HG02763 (cell line): ENCODE measurements around the gene PFKP.
"Not testable (repeated sequence)": the region's sequence is repeated elsewhere in the genome, so short reads cannot be mapped to it uniquely, and the experiment has no call there.

ENCODE experiments used
- ATAC-seq: cut with Tn5 transposase; IDR thresholded peaks from one replicate; pipeline ENCODE4 v1.9.1; 2021; ENCODE audit warnings: mild to moderate bottlenecking, moderate library complexity; ENCODE audit not compliant: unreplicated experiment

PFKP gene

DNA sequence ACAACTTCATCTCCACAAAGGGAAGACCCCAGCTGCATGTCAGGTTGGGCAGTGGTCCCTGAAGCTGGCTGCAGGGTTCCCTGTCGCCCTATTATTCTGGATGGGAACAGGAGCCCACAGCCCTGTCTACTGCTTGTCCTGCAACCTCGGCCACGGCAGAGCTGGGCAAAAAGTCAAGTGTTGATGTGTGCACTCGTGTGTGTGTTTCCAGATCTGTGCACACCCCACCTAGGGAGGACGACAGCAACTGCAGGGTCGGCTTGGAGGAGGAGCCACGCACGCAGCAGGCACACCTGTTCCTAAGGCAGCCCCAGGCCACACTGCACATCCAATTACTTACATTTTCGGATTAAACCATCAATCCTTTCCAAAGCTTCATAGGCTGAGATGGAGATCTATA lies 81.6 kb downstream of the PFKP start:
- no peak for ATAC-seq

- no peak for ATAC-seq
These were observed 82.6 kb downstream of the PFKP start for GRCh38 chr10:3149918-3150317.

DNA sequence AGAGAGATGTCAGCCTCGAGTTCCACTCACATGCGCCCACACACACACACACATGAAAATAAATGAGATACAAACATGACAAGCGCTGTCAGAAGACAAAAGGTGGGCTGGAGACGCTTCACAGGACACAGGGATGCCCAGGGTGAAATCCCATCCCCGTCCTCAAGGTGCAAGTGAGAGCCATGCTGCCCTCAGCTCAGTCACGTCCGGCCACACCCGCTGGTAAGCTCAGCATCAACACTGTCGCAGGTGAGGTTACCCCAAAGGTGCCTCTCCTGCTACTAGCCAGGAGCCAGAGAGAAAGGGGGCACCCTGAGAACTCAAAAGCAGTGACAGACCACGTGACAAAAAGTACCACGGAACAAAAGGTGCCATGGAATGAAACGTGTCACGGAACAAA lies 83.0 kb downstream of the PFKP start:
- ATAC-seq, result no peak

DNA sequence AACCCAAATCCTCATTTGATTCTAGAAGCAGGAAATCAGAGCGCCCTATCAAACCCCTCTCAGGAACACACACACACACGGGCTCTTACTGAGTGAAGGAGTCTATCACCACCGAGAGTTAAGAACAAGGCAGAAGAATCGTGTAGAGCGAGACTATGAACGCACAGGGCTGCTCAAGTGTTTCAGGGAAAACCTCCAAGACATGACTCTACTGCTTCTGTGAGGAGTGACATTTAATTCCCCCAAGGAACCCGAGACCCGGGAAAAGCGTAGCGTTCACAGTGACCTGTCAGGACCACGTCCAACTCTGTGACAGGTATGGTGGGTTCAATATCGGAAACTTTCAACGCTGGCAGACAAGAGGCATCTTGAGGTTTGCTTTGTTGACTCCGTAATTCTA lies 83.6 kb downstream of the PFKP start:
- no peak for ATAC-seq

- ATAC-seq, result no peak
These were observed 84.7 kb downstream of the PFKP start for GRCh38 chr10:3151889-3152565.

GRCh38 chr10:3152566-3152935 lies 85.2 kb downstream of the PFKP start:
- no peak for ATAC-seq

DNA sequence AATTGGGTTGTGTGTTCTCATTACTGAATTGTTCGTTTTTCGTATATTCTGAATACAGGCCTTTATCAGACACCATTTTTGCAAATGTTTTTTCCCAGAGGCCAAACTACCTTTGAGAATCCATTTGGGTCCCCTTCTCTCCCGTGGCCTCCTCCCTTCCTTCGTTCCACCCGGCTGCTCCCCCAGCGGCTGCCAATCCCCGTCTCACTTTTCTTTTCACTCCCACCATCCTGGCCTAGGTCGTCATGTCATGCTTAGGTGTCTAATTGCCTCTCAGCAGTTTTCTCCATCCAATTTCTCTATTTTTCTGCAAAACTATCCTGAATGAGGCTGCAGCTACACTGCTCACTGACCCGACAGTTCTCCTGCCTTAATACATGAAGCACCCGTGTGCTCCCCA lies 87.3 kb downstream of the PFKP start:
- ATAC-seq, result no peak

DNA sequence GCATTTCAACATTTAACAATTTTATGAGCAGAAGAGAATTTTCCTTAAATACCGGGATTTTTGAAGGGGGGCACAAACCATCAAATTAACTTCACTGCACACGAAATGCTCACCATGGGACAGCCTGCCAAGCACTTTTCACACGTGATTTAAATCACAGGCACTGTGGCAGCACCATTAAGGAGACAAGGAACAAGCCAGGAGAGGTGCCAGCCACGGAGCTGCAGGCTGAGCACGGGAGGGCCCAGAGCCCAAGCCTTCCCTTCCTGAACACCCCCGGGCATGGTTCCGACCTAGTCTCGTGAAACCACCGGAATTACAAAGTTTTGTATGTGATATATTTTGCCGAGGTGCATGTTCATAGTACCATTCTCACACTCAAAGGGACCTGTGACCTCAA lies 91.8 kb downstream of the PFKP start:
- ATAC-seq, result no peak

GRCh38 chr10:3162533-3162932 lies 95.2 kb downstream of the PFKP start:
- no peak for ATAC-seq

- no peak for ATAC-seq
These were observed 96.5 kb downstream of the PFKP start for GRCh38 chr10:3163879-3164278.

GRCh38 chr10:3165196-3165595 lies 97.8 kb downstream of the PFKP start:
- ATAC-seq, result no peak

DNA sequence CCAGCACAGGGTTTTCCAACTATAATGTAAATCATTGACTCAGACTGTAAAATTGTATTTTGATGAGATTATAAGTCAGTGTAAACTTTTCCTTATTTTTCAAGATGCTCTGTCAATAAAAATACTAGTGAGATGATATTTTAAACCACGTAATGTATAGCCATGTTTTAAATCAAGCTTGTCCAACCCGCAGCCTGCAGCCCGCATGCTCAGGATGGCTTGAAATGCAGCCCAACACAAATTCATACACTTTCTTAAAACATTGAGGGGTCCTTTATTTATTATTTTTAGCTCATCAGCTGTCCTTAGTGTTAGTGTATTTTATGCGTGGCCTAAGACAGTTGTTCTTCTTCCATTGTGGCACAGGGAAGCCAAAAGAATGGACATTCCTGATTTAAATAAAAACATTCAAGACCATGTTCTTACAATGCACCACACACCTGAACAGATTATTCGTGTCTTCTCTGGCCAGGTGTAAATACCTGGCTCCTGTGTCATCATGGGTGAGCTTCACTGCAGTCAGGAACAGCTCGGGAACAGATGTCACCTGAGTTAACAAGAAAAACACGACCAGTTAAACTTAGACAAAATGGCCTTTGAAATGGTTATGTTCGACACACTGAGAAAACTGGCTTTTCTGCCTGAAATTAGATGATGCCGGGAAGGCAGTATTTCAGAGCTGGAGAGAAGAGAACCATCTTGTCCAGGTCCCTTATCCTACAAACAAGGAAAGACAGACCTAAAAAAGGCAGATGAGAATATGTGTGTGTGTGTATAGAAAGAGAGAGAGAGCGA lies 99.3 kb downstream of the PFKP start:
- ATAC-seq, result no peak

- ATAC-seq, result no peak
These were observed 100.4 kb downstream of the PFKP start for GRCh38 chr10:3167611-3168330.

- no peak for ATAC-seq
These were observed 101.9 kb downstream of the PFKP start for GRCh38 chr10:3169271-3169670.

DNA sequence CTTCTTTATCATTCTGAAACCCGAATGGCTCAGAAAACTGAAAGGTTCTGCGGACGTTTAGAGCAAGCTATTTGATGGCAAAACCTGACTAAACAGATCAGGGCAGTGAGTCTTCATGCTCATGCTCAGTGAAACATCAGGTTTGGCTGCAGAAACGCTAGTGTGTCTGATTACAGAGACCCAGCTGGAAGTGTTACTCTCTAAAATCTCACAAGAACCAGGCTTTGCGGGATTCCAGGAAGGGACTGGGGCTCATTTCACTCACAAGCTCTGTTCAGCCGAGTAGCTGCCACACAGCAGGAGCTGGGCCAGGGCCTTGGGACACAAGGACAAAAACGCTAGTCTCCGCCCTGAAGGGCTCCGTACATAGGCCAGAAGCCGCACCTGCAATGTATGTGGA lies 102.3 kb downstream of the PFKP start:
- ATAC-seq, result no peak

- ATAC-seq, result not testable (repeated sequence)
These were observed 104.1 kb downstream of the PFKP start for GRCh38 chr10:3171488-3171887.

- no peak for ATAC-seq
These were observed 104.7 kb downstream of the PFKP start for GRCh38 chr10:3172081-3172445.

GRCh38 chr10:3172446-3173170 lies 105.3 kb downstream of the PFKP start, which contains the start of gene PITRM1:
TSS of gene PITRM1 (minus strand) at chr10:3172782. CDS start at chr10:3172772, 10 bp downstream.
- ATAC-seq, result peak; percentile 98

DNA sequence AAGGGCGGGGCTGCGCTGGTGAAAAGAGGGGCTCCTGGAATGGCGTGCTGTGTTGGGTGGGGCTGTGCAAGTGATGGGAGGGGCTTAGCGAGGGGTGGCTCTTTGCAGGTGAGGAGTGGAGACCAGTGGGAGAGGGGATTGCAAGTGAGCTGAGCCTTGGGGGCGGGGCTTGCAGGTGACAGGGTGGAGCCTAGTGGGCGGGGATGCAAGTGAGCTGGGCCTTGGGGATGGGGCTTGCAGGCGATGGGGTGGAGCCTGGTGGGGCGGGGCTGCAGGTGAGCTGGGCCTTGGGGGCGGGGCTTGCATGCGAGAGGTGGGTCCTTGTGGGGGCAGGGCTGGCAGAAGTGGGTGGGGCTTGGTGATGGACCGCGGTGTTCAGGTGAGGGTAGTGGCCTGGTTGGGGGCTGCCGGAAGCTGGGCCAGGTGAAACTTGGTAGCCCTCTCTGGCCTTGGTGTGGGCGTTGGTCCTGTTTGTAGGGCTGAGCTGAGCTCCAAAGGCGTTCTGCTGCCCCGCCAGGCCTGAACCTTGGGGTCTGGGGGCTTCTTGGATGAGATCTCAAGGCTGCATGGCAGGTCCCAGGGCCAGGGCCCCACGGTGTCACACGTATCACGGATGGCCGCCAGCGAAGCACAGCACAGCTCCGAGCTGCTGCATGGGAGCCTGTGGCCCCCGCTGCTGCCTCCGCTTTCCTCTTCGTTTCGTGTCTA lies 106.0 kb downstream of the PFKP start:
- ATAC-seq, result peak; percentile 17

- no peak for ATAC-seq
These were observed 110.7 kb downstream of the PFKP start for GRCh38 chr10:3178042-3178441.

- no peak for ATAC-seq
These were observed 111.8 kb downstream of the PFKP start for GRCh38 chr10:3179174-3179573.
